IMR-90 (cell line): Measurements from ENCODE around the gene SMAP1. TPM values are rescaled to one million over a fixed set of nuclear protein-coding genes. Genes with fewer than 3 reads are reported as not detected.

Experiments used
- ATAC-seq: fragments of 200-7000 bp; cut with Tn5 transposase; 2 replicates; pipeline ENCODE4 v1.9.1; 2020; ENCODE audit warnings: low read depth, mild to moderate bottlenecking, moderate library complexity
- Bru-seq: library from RNA; stranded (reverse); fragments of 400-500 nt; gene quantifications from one replicate; lab custom pipeline; 2021; lab: Mats Ljungman, UMichigan
- BruChase-seq, 2 experiments: library from RNA; stranded (reverse); fragments of 400-500 nt; gene quantifications; one replicate each; lab custom pipeline; 2021; lab: Mats Ljungman, UMichigan
- BruUV-seq: library from RNA; stranded (reverse); fragments of 400-500 nt; replicated peaks from 2 replicates; lab custom pipeline; 2021; lab: Mats Ljungman, UMichigan
- CTCF ChIA-PET: fragments of 300-600 bp; formaldehyde crosslinking; extraction: SDS; loops from one replicate; lab custom pipeline; 2021; ENCODE audit warnings: antibody characterized with exemption; lab: Yijun Ruan, JAX
- POLR2A ChIA-PET: fragments of 300-600 bp; sonication (Branson Sonifier 250); formaldehyde crosslinking; loops from one replicate; lab custom pipeline; 2022; ENCODE audit warnings: antibody characterized with exemption; ENCODE audit not compliant: unreplicated experiment; lab: Charles Lee
- DNase-seq: peaks from one replicate; pipeline ENCODE4 v3.0.0; 2013
- H2AFZ ChIP-seq: replicated peaks from 2 replicates; pipeline ENCODE3; 2013; ENCODE audit warnings: low read length, mild to moderate bottlenecking; ENCODE audit not compliant: poor library complexity
- H2AK5ac ChIP-seq: 2 replicates; pipeline ENCODE4 v1.6.1; 2013; ENCODE audit warnings: low read depth, low read length, inconsistent platforms
- H2AK9ac ChIP-seq: replicated peaks from 2 replicates; pipeline ENCODE3; 2013; ENCODE audit warnings: mild to moderate bottlenecking, low read depth, low read length, moderate library complexity; ENCODE audit not compliant: poor library complexity
- H2BK120ac ChIP-seq: 2 replicates; pipeline ENCODE4 v1.6.1; 2013; ENCODE audit warnings: low read depth, low read length, inconsistent platforms
- H2BK15ac ChIP-seq: 3 replicates; pipeline ENCODE4 v1.6.1; 2013; ENCODE audit warnings: low read depth, low read length, inconsistent platforms
- H2BK20ac ChIP-seq: 2 replicates; pipeline ENCODE4 v1.6.1; 2013; ENCODE audit warnings: low read depth, mild to moderate bottlenecking, inconsistent platforms, low read length, moderate library complexity
- H2BK5ac ChIP-seq: 2 replicates; pipeline ENCODE4 v1.6.1; 2013; ENCODE audit warnings: mild to moderate bottlenecking, low read depth, low read length, inconsistent platforms; ENCODE audit not compliant: poor library complexity, severe bottlenecking
- H3K14ac ChIP-seq: replicated peaks from 2 replicates; pipeline ENCODE4 v1.6.1; 2013; ENCODE audit warnings: low read depth, low read length, inconsistent platforms
- H3K18ac ChIP-seq: 2 replicates; pipeline ENCODE4 v1.6.1; 2013; ENCODE audit warnings: low read depth, low read length, control low read depth
- H3K23ac ChIP-seq: 2 replicates; pipeline ENCODE4 v1.6.1; 2013; ENCODE audit warnings: low read depth, low read length, inconsistent platforms
- H3K27ac ChIP-seq: 2 replicates; pipeline ENCODE4 v1.5.1; 2013; ENCODE audit warnings: mild to moderate bottlenecking, control low read depth, low read length; ENCODE audit not compliant: insufficient read depth
- H3K27me3 ChIP-seq: 2 replicates; pipeline ENCODE4 v1.6.1; 2013; ENCODE audit warnings: low read length; ENCODE audit not compliant: control insufficient read depth, insufficient read depth
- H3K36me3 ChIP-seq: 2 replicates; pipeline ENCODE4 v1.6.1; 2013; ENCODE audit warnings: low read length, mixed read lengths; ENCODE audit not compliant: control insufficient read depth, insufficient read depth
- H3K4ac ChIP-seq: 2 replicates; pipeline ENCODE4 v1.6.1; 2013; ENCODE audit warnings: low read depth, low read length, inconsistent platforms
- H3K4me1 ChIP-seq: 2 replicates; pipeline ENCODE4 v1.6.1; 2013; ENCODE audit warnings: low read length, mixed read lengths; ENCODE audit not compliant: control insufficient read depth, insufficient read depth
- H3K4me2 ChIP-seq: 2 replicates; pipeline ENCODE4 v1.6.1; 2013; ENCODE audit warnings: low read depth, mild to moderate bottlenecking, control low read depth, low read length, moderate library complexity
- H3K4me3 ChIP-seq: 2 replicates; pipeline ENCODE4 v1.5.1; 2013; ENCODE audit warnings: low read depth, mild to moderate bottlenecking, control low read depth, low read length, moderate library complexity; ENCODE audit not compliant: insufficient read depth
- H3K56ac ChIP-seq: 2 replicates; pipeline ENCODE4 v1.6.1; 2013; ENCODE audit warnings: low read length, inconsistent platforms; ENCODE audit not compliant: insufficient read depth; ENCODE audit errors: extremely low read depth
- H3K79me1 ChIP-seq, 2 experiments: 2 replicates each; pipeline ENCODE4 v1.6.1; 2013; ENCODE audit warnings: low read length in 2 of 2, inconsistent platforms in 1 of 2, low read depth in 1 of 2
- H3K9ac ChIP-seq: 2 replicates; pipeline ENCODE4 v1.6.1; 2013; ENCODE audit warnings: low read depth, low read length, control low read depth
- H3K9me1 ChIP-seq: 2 replicates; pipeline ENCODE4 v1.6.1; 2013; ENCODE audit warnings: low read length, inconsistent platforms; ENCODE audit not compliant: insufficient read depth
- H3K9me3 ChIP-seq: 2 replicates; pipeline ENCODE4 v1.6.1; 2013; ENCODE audit warnings: low read length; ENCODE audit not compliant: control insufficient read depth, insufficient read depth
- H4K20me1 ChIP-seq: 2 replicates; pipeline ENCODE4 v1.6.1; 2013; ENCODE audit warnings: low read length, inconsistent platforms; ENCODE audit not compliant: insufficient read depth
- H4K5ac ChIP-seq: 2 replicates; pipeline ENCODE4 v1.6.1; 2013; ENCODE audit warnings: mild to moderate bottlenecking, low read depth, low read length, control low read depth
- H4K8ac ChIP-seq, 2 experiments: 2 replicates each; pipeline ENCODE4 v1.6.1; 2013; ENCODE audit warnings: low read depth in 2 of 2, low read length in 2 of 2, control low read depth in 1 of 2, inconsistent platforms in 1 of 2
- H4K91ac ChIP-seq: 2 replicates; pipeline ENCODE4 v1.6.1; 2013; ENCODE audit warnings: low read depth, low read length, inconsistent platforms; ENCODE audit not compliant: insufficient read depth
- BHLHE40 ChIP-seq: fragments of 150-350 bp; IDR thresholded peaks from 2 replicates; pipeline ENCODE4 v1.6.1; 2016; ENCODE audit warnings: mild to moderate bottlenecking, low read depth, low read length
- CHD1 ChIP-seq: IDR thresholded peaks from 2 replicates; pipeline ENCODE4 v1.6.1; 2012; ENCODE audit warnings: low read depth, low read length, improper control_type of control experiment
- ELK1 ChIP-seq: fragments of 150-350 bp; IDR thresholded peaks from 2 replicates; pipeline ENCODE4 v1.6.1; 2016; ENCODE audit warnings: low read depth, mild to moderate bottlenecking, low read length, moderate library complexity, borderline replicate concordance
- FOS ChIP-seq: fragments of 150-350 bp; IDR thresholded peaks from 2 replicates; pipeline ENCODE4 v1.6.1; 2016; ENCODE audit warnings: low read depth, low read length
- MAFK ChIP-seq: IDR thresholded peaks from 2 replicates; pipeline ENCODE4 v1.6.1; 2012; ENCODE audit warnings: low read depth, low read length, improper control_type of control experiment
- MAZ ChIP-seq: IDR thresholded peaks from 2 replicates; pipeline ENCODE4 v1.6.1; 2012; ENCODE audit warnings: low read depth, mild to moderate bottlenecking, low read length, improper control_type of control experiment, moderate library complexity, borderline replicate concordance
- NFE2L2 ChIP-seq: fragments of 150-350 bp; IDR thresholded peaks from 2 replicates; pipeline ENCODE4 v1.6.1; 2016; ENCODE audit warnings: low read depth, mild to moderate bottlenecking, low read length
- POLR2A ChIP-seq: IDR thresholded peaks from 2 replicates; pipeline ENCODE4 v1.6.1; 2012; ENCODE audit warnings: mild to moderate bottlenecking, low read depth, low read length
- RFX5 ChIP-seq: IDR thresholded peaks from 2 replicates; pipeline ENCODE4 v1.8.0; 2012; ENCODE audit warnings: low read depth, mild to moderate bottlenecking, low read length, moderate library complexity
- SMC3 ChIP-seq: fragments of 150-350 bp; IDR thresholded peaks from 2 replicates; pipeline ENCODE4 v1.6.1; 2016; ENCODE audit warnings: low read depth, mild to moderate bottlenecking, antibody characterized with exemption, low read length, moderate library complexity
- WGBS, 2 experiments: methylation state at CpG; one replicate each; pipeline versions ENCODE4 v1.1.5 to v1.1.7; 2013; ENCODE audit warnings: missing lambda C conversion rate in 2 of 2; ENCODE audit not compliant: insufficient read length in 1 of 2; ENCODE audit errors: extremely low coverage in 2 of 2; 5-methylcytosine and 5-hydroxymethylcytosine counted together
- dilution Hi-C: fragments of 300-500 bp; cut with HindIII; formaldehyde crosslinking; loops from one replicate; pipeline ENCODE4 v1.14.3; 2018; ENCODE audit warnings: low sequenced_read_pairs; ENCODE audit not compliant: unreplicated experiment
- in situ Hi-C: fragments of 300-500 bp; cut with MboI; formaldehyde crosslinking; loops from 3 replicates; pipeline ENCODE4 v1.14.3; 2019; ENCODE audit warnings: low sequenced_read_pairs, inconsistent platforms, mixed read lengths
- intact Hi-C: fragments of 100-400 bp; cut with micrococcal nuclease; formaldehyde crosslinking; loops from 2 replicates; pipeline ENCODE4 v1.10.0; 2022
- long read RNA-seq: library from polyadenylated mRNA; unstranded; transcript quantifications from one replicate; pipeline ENCODE4 v2.0.0, GENCODE V29; 2021; ENCODE audit not compliant: unreplicated experiment
- polyA plus RNA-seq, 3 experiments: library from polyadenylated mRNA; depleted of rRNA; stranded (reverse); fragments of >200 nt; gene quantifications; 2 replicates each; pipeline ENCODE4 v1.2.3, GENCODE V29; 2012; ENCODE audit warnings: low replicate concordance in 1 of 3
- total RNA-seq: library from RNA; depleted of rRNA; stranded (reverse); fragments of >200 nt; gene quantifications from 2 replicates; pipeline ENCODE4 v1.2.3, GENCODE V29; 2012; rRNA removed
- TF ChIP-seq, protein P1 (sequence below): conservative IDR thresholded peaks from 2 replicates; pipeline ENCODE4 v1.5.1; 2012; ENCODE audit warnings: mild to moderate bottlenecking, low read depth, low read length, improper control_type of control experiment

Gene SMAP1
- 16.7 and 18.1 TPM in 2 replicates for total RNA-seq
- 14.6 and 14.8 TPM in 2 replicates for polyA plus RNA-seq (2012; rRNA removed)
- 6.5 and 8.6 TPM in 2 replicates for polyA plus RNA-seq (2012; cell fraction: cytosol; rRNA removed)
- 6.9 and 11.9 TPM in 2 replicates for polyA plus RNA-seq (2012; cell fraction: nucleus; rRNA removed; ENCODE audit: low replicate concordance)
- percentile 73 among the genes with signal in this experiment for Bru-seq, nascent RNA
- BruChase-seq, experiment 1, labeled RNA remaining after a 6-hour chase, result percentile 57 among the genes with signal in this experiment
- BruChase-seq, experiment 2, labeled RNA remaining after a 2-hour chase, result percentile 63 among the genes with signal in this experiment
- long read RNA-seq, transcript SMAP1-201 (10 exons, 2,403 nt), result major isoform, 12 of 26 reads
- long read RNA-seq, partial matches to known transcripts, result 7 of 26 reads
- long read RNA-seq, other reads (novel, unspliced or antisense), result 6 of 26 reads

DNA sequence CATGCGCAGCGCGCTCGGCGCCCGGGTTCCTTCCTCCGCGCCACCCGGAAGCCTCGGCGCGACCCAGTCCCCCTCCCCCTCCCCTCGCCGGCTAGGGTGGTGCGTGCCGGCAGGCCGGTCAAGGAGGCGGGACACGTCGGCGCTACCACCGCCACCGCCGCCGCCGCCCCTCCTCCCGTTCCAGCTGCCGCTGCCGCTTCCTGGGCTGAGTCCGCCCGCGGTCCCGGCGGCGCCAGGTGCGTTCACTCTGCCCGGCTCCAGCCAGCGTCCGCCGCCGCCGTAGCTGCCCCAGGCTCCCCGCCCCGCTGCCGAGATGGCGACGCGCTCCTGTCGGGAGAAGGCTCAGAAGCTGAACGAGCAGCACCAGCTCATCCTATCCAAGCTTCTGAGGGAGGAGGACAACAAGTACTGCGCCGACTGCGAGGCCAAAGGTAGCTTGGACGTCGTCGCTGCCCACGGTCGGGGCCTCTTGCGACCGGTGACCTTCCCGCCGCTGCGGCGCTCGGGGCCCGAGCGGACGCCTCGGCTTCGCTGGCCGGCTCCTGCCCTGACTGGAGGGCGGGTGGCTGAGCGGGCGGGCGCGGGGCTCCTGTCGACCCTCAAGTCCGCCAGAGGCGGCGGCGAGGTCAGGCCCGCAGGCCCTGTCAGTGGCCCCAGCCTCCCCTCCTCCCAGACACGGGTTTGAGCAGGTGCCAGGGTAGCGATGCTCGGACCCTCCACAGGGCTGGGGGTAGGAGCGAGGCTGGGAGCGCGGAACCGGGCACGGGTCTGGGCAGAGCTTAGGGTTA, at the start of gene SMAP1:
SMAP1 (plus strand) TSS at position 173 of the 788 bp plus-strand sequence; CDS start at position 314, 141 bp downstream.
- Histone ChIP-seq H3K36me3 (no peaks in the 10 kb centered on the region), H3K79me1 (peaks cover 14 to 28% of the 10 kb centered on the region in 2 experiments), H2BK5ac (peak within 1 kb of the TSS; percentile 86), H2BK120ac (peak within 1 kb of the TSS; percentile 64), H2BK15ac (peak within 1 kb of the TSS; percentile 30; the same call in 1 of the 3 replicates), H2AK9ac (peak within 1 kb of the TSS; percentile 97), H3K9me1 (peaks cover 4% of the 10 kb centered on the region; the same call in 1 of the 2 replicates), H4K5ac (peak within 1 kb of the TSS; percentile 100), H4K8ac (peak within 1 kb of the TSS; percentile 99 to 100), H3K27me3 (no peaks in the 10 kb centered on the region), H4K20me1 (peaks cover 4% of the 10 kb centered on the region; the same call in 1 of the 2 replicates), H3K18ac (peak within 1 kb of the TSS; percentile 96), H3K56ac (peak within 1 kb of the TSS; percentile 79; the same call in 1 of the 2 replicates), H2BK20ac (no peak within 1 kb of the TSS), H3K4me3 (peak within 1 kb of the TSS; percentile 97), H2AFZ (peak within 1 kb of the TSS; percentile 95), H2AK5ac (peak within 1 kb of the TSS; percentile 29; the same call in 1 of the 2 replicates), H3K23ac (peak within 1 kb of the TSS; percentile 96), H3K4ac (peak within 1 kb of the TSS; percentile 92), H3K4me2 (peak within 1 kb of the TSS; percentile 100), H3K9me3 (no peaks in the 10 kb centered on the region), H3K27ac (peak within 1 kb of the TSS; percentile 84), H4K91ac (peak within 1 kb of the TSS; percentile 88), H3K9ac (peak within 1 kb of the TSS; percentile 88), H3K4me1 (no peaks in the 10 kb centered on the region), H3K14ac (peak within 1 kb of the TSS; percentile 94)
- POLR2A ChIA-PET, result no interaction called here
- intact Hi-C loops, result loop anchor here (5.0 kb wide), 1 partner anchor 101 kb away; the partner anchor contains the start of gene SDHAF4
- CTCF ChIA-PET, result no interaction called here
- dilution Hi-C loops, result no loop called here
- ATAC-seq (peak; percentile 97), DNase-seq (peak; percentile 84)
- WGBS, 2 experiments, result 0% methylated on average over 22 of the region's 90 CpGs; no CpG with 5 or more reads in 1 of the 2 experiments
- in situ Hi-C loops, result no loop called here
- BruUV-seq, result no TSS peak
- TF ChIP-seq MAFK, result no peak
- TF ChIP-seq ELK1, result no peak
- peak; percentile 63 for TF ChIP-seq POLR2A
- TF ChIP-seq CHD1, result peak; percentile 80; the same call in 1 of the 2 replicates
- TF ChIP-seq MAZ, result peak; percentile 66; the same call in 1 of the 2 replicates
- TF ChIP-seq NFE2L2, result no peak
- no peak for TF ChIP-seq SMC3
- no peak for TF ChIP-seq RFX5
- TF ChIP-seq FOS, result no peak
- TF ChIP-seq, protein P1, sequence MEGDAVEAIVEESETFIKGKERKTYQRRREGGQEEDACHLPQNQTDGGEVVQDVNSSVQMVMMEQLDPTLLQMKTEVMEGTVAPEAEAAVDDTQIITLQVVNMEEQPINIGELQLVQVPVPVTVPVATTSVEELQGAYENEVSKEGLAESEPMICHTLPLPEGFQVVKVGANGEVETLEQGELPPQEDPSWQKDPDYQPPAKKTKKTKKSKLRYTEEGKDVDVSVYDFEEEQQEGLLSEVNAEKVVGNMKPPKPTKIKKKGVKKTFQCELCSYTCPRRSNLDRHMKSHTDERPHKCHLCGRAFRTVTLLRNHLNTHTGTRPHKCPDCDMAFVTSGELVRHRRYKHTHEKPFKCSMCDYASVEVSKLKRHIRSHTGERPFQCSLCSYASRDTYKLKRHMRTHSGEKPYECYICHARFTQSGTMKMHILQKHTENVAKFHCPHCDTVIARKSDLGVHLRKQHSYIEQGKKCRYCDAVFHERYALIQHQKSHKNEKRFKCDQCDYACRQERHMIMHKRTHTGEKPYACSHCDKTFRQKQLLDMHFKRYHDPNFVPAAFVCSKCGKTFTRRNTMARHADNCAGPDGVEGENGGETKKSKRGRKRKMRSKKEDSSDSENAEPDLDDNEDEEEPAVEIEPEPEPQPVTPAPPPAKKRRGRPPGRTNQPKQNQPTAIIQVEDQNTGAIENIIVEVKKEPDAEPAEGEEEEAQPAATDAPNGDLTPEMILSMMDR, result no peak
- TF ChIP-seq BHLHE40, result peak; percentile 65; the same call in 1 of the 2 replicates
